Mucosa of descending colon (tissue), 3 donors: Measurements from ENCODE around the gene MBNL2. TPM values are rescaled to one million over a fixed set of nuclear protein-coding genes. Genes with fewer than 3 reads are reported as not detected.

ENCODE experiments used
- ATAC-seq: fragments of 200-7000 bp; cut with Tn5 transposase; one replicate; pipeline ENCODE4 v1.9.1; 2020; ENCODE audit warnings: mild to moderate bottlenecking, moderate library complexity
- DNase-seq, 3 donors: peaks; one replicate each; pipeline ENCODE4 v3.0.0-alpha.2; 2020
- H3K36me3 ChIP-seq: fragments of 200-600 bp; one replicate; pipeline ENCODE4 v1.8.0; 2021; ENCODE audit warnings: low read depth, mild to moderate bottlenecking
- H3K4me1 ChIP-seq: fragments of 200-600 bp; one replicate; pipeline ENCODE4 v1.8.0; 2021; ENCODE audit warnings: low read depth, mild to moderate bottlenecking
- H3K4me3 ChIP-seq: fragments of 200-600 bp; one replicate; pipeline ENCODE4 v1.8.0; 2021; ENCODE audit warnings: mild to moderate bottlenecking
- H3K9me3 ChIP-seq: fragments of 200-600 bp; one replicate; pipeline ENCODE4 v1.8.0; 2021; ENCODE audit warnings: mild to moderate bottlenecking
- intact Hi-C, 2 donors: fragments of 100-400 bp; cut with DNase I in 1 of 2; cut with micrococcal nuclease in 1 of 2; formaldehyde crosslinking; loops; one replicate each; pipeline versions ENCODE4 v1.11.0 to v1.11.1; 2022; cut with DNase I, micrococcal nuclease
- total RNA-seq, 3 donors: library from RNA; stranded (reverse); fragmentation: NEBNext Ultra II Directional in 2 of 3; extraction: Animal tissue kit (Norgen Biotek cat#: 25700) in 2 of 3; gene quantifications; one replicate each; pipeline versions ENCODE4 v1.2.1 to v1.2.4, GENCODE V29; 2021 to 2023
- TF ChIP-seq, protein P1 (sequence below): fragments of 200-600 bp; IDR thresholded peaks from one replicate; pipeline ENCODE4 v1.8.0; 2022; ENCODE audit warnings: antibody characterized with exemption, mild to moderate bottlenecking
- donor health status: DM: no; HTN: no; CAD: no; lungs with moderate emphysema.
- donor health status: DM: no; HTN: no; CAD: no.
- donor health status: DM: no; HTN: yes; CAD: no.

MBNL2 gene
- total RNA-seq, 3 donors from 2014 or later, result 41.0 to 75.1 (median 47.2) TPM

- intact Hi-C loops, result loop anchor here (5.0 to 10.0 kb wide), 5 partner anchors 82 to 120 kb away; no protein-coding TSS in a partner anchor
- TF ChIP-seq, protein P1, sequence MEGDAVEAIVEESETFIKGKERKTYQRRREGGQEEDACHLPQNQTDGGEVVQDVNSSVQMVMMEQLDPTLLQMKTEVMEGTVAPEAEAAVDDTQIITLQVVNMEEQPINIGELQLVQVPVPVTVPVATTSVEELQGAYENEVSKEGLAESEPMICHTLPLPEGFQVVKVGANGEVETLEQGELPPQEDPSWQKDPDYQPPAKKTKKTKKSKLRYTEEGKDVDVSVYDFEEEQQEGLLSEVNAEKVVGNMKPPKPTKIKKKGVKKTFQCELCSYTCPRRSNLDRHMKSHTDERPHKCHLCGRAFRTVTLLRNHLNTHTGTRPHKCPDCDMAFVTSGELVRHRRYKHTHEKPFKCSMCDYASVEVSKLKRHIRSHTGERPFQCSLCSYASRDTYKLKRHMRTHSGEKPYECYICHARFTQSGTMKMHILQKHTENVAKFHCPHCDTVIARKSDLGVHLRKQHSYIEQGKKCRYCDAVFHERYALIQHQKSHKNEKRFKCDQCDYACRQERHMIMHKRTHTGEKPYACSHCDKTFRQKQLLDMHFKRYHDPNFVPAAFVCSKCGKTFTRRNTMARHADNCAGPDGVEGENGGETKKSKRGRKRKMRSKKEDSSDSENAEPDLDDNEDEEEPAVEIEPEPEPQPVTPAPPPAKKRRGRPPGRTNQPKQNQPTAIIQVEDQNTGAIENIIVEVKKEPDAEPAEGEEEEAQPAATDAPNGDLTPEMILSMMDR, result no peak
- ATAC-seq (peak; percentile 62), DNase-seq (peak; percentile 43 to 67 (median 65))
- H3K4me1 ChIP-seq, result peaks cover 37% of the 10 kb centered on the region
- no peaks in the 10 kb centered on the region for H3K9me3 ChIP-seq
- H3K36me3 ChIP-seq, result no peaks in the 10 kb centered on the region
- H3K4me3 ChIP-seq, result no peak overlapping the region
Measured at GRCh38 chr13:97224544-97225300, 2.6 kb downstream of the MBNL2 start.

DNA sequence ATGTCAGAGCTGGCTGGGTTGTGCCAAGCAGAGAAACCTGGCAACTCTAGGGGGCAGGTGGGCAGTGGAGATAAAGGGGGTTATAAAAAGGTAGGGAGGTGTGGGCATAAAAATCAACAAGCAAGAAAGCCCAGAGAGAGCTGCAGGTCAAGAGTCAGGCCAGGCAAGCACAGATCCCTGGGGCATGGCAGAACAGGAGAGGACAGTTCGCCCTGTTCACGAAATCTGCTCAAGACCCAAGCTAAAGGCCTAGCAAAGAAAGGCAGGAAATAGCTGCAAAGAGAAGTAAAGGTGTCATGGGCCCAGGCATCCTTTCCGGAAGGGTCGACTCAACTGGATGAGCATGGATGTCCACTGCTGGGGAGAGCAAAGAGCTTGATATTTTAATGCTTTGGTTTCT lies 3.4 kb downstream of the MBNL2 start:
- Histone ChIP-seq H3K36me3 (no peaks in the 10 kb centered on the region), H3K9me3 (no peaks in the 10 kb centered on the region), H3K4me3 (no peak overlapping the region), H3K4me1 (peaks cover 37% of the 10 kb centered on the region)
- ATAC-seq (no peak), DNase-seq (peak in 1 of 3 donors; percentile 33)
- TF ChIP-seq, protein P1, result no peak
- intact Hi-C loops, result loop anchor here in 1 of 2 donors (10.0 kb wide), 1 partner anchor 119 kb away; no protein-coding TSS in a partner anchor

GRCh38 chr13:97226013-97226412 lies 3.9 kb downstream of the MBNL2 start:
- no peaks in the 10 kb centered on the region for H3K36me3 ChIP-seq
- TF ChIP-seq, protein P1, result no peak
- H3K9me3 ChIP-seq, result no peaks in the 10 kb centered on the region
- no peak overlapping the region for H3K4me3 ChIP-seq
- peaks cover 37% of the 10 kb centered on the region for H3K4me1 ChIP-seq
- no peak for ATAC-seq
- DNase-seq, result peak in 1 of 3 donors; percentile 41
- intact Hi-C loops, result loop anchor here in 1 of 2 donors (10.0 kb wide), 1 partner anchor 119 kb away; no protein-coding TSS in a partner anchor

DNA sequence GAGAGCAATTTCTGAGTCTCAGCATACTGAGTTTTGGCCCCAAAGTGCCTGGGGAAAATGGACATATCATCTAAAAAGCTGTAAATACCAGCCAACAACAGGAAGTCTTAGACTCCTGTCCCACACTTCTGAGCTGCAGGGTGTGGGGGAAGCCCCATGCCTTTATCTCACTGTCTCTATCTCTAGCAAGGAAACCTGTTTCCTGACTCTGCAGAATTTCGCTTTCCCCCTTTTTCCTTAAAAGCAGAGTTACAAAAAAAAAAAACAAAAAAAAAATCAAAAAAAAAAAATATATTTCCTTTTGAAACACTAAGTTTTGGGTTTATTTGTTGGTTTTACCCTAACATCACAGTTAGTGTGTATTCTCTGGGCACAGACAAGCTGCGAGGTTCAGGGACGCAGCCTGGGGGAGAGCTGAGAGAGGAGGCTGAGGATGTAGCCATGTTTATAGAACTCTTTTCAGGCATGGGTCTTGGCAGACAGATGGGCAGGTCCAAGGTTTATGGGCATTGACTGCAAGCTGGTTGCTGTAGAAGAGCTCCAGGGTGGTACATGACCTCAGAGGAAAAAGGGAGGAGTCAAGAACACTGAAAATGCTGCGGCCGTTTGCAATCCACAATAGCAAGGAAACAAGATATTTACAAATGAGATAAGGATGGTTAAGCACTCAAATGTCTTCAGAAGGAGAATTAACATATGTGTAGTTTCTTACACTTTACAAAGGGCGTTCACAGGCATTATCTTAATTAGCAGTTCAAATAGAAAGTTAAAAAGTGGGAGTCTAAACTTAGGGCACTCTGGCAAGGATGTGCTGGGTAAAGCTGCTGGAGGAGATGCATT lies 4.9 kb downstream of the MBNL2 start:
- ATAC-seq (peak; percentile 69), DNase-seq (peak; percentile 49 to 72 (median 51))
- Histone ChIP-seq H3K4me1 (peaks cover 33% of the 10 kb centered on the region), H3K4me3 (no peak overlapping the region), H3K36me3 (no peaks in the 10 kb centered on the region), H3K9me3 (no peaks in the 10 kb centered on the region)
- intact Hi-C loops, result loop anchor here in 1 of 2 donors (10.0 kb wide), 1 partner anchor 118 kb away; no protein-coding TSS in a partner anchor
- TF ChIP-seq, protein P1, result no peak

GRCh38 chr13:97228850-97229521 lies 6.9 kb downstream of the MBNL2 start:
- H3K4me3 ChIP-seq, result no peak overlapping the region
- DNase-seq (no peak), ATAC-seq (no peak)
- TF ChIP-seq, protein P1, result no peak
- no peaks in the 10 kb centered on the region for H3K36me3 ChIP-seq
- no peaks in the 10 kb centered on the region for H3K9me3 ChIP-seq
- intact Hi-C loops, result loop anchor here in 1 of 2 donors (10.0 kb wide), 1 partner anchor 116 kb away; no protein-coding TSS in a partner anchor
- peaks cover 40% of the 10 kb centered on the region for H3K4me1 ChIP-seq
